ENCODE results near the gene ASPSCR1. TPM values are rescaled to one million over a fixed set of nuclear protein-coding genes. Genes with fewer than 3 reads are reported as not detected.
A peak's percentile ranks its signal among the peaks of the same experiment; 100 is the strongest.

The ASPSCR1 gene
- total RNA-seq, 1 donor = 28.0 TPM

DNA sequence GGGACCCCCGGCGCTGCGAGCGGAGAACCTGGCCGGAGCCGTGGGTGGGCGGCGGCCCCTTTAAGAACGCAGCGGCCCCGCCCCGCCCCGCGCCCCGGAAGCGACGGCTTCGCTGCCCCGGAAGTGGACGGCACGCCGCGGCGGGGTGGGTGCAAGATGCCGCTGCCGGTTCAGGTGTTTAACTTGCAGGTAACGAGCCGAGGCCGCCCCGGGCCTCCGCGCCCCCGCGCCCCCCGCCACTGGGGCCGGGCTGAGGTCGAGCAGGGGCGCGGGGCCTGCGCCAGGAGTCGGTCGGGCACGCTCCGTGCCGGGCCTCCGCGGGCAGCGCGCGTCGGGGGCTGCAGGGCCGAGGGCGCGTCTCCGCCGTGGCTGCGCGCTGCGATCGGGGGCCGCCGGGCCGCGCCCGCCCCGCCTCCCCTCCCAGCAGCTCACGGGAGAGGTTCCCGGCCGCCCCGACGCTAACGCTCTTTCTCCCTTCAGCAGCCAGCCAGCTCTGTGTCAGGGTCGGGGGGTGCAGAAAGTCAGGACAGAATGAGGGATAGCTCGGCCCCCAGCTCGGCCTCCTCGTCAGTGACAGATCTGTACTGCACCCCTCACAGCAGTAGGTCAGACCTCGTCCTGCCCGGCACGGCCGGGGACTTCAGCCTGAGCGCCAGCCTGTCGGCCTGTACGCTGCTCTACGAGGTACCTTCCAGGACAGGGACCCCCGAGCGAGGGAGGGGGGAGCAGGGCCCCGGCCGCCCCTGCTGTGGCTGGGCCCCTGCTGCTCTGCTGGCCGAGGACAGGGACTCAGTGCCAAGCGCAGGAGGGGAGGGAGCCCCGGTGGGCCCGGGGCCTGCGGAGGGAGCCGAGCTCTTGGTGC, 74.6 kb downstream of the ASPSCR1 start, which contains the start of the genes GPS1 and RFNG:
Gene GPS1 (plus strand): TSS at position 123 of the 862 bp plus-strand sequence. CDS start 34 bp downstream, at position 157.
Gene RFNG (minus strand): TSS at position 36 of the 862 bp plus-strand sequence. CDS start 45 bp downstream, outside the sequence.
- peak; percentile 38 to 61 (median 59) for DNase-seq (ENCODE audit: low read depth in 2 of 3, low spot score in 2 of 3)

DNA sequence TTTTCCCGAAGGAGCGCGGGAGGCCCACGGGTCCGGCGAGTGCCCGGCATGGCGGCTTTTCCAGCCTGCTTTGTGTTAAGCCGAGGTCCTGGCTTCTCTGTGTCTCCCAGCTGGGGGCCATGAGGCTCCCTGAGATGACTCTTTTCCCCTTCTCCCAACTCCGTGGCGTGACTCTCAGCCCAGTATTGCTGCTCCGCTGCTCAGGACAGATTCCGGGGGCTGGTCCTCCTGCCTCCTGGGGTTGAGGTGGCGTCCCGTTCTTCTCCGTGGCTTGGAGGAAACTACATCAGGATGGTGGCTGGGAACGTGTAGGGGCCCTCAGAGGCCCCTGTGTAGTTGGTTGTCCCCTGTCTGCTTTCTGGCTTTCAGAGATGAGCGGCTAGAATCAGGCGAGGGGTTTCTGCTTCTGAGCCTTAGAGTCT, 75.2 kb downstream of the ASPSCR1 start:
- no peak for DNase-seq (ENCODE audit: low read depth in 2 of 3, low spot score in 2 of 3)

DNA sequence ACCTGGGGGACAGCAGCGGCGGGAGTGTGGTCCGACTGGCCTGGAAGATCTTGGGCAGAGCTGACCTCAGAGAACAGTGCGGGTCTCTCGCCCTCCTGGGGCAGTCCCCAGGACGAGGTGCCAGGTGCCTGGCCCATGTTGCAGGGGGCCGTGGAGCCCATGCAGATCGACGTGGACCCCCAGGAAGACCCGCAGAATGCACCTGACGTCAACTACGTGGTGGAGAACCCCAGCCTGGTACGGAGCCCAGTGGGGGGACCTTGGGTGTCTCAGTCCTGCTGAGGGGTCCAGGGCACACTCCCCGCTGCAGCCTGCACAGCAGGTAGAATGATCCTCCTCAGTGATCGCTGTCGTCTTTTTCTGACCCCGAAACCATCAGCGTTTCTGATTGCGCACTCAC, 75.7 kb downstream of the ASPSCR1 start:
- no peak for DNase-seq (ENCODE audit: low read depth in 2 of 3, low spot score in 2 of 3)

DNA sequence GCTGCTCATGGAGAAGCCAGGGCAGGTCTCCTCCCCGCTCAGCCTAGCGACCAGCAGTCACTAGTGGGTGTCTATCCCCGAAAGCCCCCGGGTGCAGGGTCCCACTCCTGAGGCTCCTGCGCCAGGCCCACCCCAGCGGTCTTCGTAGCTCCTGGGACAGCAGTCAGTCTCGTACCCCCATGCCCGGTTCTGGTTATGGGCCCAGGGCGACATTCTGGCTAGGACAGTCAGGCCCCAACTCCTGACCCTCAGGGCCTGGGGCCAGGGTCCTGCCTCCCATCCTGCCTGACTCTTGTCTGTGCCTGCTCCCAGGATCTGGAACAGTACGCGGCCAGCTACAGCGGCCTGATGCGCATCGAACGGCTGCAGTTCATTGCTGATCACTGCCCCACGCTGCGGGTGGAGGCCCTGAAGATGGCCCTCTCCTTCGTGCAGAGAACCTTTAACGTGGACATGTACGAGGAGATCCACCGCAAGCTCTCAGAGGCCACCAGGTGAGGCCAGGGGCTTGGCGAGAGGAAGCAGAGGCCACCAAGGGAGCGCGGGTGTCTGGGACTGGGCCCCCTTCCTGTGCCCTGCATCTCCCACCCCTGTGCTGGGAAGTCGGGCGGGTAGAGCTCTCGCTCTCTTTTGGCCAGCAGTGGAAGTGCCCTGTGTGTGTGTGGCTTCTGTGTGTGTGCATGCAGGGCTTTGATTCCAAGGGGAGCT, 76.3 kb downstream of the ASPSCR1 start:
- no peak for DNase-seq (ENCODE audit: low read depth in 2 of 3, low spot score in 2 of 3)

DNA sequence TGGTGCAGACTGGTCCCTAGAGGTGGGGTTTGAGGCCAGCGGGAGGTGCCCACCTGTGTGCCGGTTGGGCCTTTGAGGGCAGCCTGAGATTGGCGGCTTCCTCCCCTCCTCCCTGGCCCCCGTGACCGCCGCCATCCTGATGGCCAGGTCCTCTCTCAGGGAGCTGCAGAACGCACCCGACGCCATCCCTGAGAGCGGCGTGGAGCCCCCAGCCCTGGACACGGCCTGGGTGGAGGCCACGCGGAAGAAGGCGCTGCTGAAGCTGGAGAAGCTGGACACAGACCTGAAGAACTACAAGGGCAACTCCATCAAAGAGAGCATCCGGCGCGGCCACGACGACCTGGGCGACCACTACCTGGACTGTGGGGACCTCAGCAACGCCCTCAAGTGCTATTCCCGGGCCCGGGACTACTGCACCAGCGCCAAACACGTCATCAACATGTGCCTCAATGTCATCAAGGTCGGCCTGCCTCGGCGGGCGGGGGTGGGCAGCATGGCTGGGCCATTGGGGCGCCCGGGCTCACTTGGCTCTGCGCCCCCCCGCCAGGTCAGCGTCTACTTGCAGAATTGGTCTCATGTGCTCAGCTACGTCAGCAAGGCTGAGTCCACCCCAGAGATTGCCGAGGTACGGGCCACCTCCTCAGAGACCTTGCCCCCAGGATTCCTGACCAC, 77.1 kb downstream of the ASPSCR1 start:
- DNase-seq (ENCODE audit: low read depth in 2 of 3, low spot score in 2 of 3) = no peak

DNA sequence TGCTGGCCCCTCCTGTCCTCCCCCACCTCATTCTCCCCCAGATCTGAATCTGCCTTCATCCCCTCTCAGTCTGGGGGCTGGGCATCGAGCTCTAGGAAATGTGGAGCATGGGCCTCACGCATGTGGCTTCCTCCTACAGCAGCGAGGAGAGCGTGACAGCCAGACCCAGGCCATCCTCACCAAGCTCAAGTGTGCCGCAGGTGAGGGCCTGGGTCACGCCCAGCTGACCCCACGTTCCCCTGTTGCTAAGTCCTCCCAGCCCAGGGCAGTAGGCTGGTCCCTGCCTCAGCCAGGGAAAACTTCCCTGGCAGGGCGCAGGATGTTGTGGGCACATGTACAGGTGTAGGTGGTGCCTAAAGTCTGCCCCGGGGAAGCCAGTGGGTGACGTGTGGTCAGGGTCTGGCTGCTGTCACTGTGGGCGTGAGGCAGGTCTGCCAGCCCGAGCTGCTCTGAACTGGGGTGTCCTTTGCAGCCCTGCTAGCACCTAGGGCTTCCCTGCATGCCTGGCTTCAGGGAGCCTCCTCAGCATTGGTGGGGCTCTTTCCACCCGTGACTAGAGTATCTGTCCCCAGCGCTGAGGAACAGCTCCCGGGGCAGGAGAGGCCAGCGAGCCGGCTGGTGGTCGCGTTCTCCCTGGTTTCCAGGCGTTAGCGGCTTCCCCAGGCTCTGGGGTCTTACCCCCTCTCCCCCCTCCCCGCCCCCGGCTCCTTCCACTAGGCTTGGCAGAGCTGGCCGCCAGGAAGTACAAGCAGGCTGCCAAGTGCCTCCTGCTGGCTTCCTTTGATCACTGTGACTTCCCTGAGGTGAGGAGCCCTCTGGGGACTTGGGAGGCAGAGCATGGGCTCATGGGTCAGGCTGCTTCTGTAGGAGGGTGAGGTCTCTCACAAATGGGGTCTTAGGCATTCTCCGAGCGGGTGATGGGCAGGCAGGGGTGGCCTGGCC, 77.9 kb downstream of the ASPSCR1 start:
- DNase-seq (ENCODE audit: low read depth in 2 of 3, low spot score in 2 of 3) = no peak

DNA sequence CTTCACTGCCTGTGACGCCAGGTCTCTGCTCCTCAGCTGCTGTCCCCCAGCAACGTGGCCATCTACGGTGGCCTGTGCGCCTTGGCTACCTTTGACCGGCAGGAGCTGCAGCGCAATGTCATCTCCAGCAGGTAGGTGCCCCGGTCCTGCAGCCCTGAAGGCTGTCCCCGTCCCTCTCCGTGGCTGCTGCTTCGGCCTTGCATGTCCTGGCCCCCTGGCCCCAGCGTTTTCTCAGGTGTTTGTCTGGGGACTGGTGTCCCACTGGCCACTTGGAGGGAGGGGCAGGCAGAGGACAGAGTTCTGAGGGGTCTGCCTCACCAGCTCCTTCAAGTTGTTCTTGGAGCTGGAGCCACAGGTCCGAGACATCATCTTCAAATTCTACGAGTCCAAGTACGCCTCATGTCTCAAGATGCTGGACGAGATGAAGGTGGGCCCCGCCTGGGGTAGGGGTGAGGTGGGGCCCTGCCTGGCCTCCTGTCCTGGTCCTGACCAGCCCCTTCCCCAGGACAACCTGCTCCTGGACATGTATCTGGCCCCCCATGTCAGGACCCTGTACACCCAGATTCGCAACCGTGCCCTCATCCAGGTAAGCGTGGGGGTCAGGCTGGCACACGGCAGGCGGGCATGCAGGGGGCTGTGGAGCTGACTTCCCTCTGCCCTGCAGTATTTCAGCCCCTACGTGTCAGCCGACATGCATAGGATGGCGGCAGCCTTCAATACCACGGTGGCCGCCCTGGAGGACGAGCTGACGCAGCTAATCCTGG, 78.7 kb downstream of the ASPSCR1 start:
- DNase-seq (ENCODE audit: low read depth in 2 of 3, low spot score in 2 of 3) = no peak

DNA sequence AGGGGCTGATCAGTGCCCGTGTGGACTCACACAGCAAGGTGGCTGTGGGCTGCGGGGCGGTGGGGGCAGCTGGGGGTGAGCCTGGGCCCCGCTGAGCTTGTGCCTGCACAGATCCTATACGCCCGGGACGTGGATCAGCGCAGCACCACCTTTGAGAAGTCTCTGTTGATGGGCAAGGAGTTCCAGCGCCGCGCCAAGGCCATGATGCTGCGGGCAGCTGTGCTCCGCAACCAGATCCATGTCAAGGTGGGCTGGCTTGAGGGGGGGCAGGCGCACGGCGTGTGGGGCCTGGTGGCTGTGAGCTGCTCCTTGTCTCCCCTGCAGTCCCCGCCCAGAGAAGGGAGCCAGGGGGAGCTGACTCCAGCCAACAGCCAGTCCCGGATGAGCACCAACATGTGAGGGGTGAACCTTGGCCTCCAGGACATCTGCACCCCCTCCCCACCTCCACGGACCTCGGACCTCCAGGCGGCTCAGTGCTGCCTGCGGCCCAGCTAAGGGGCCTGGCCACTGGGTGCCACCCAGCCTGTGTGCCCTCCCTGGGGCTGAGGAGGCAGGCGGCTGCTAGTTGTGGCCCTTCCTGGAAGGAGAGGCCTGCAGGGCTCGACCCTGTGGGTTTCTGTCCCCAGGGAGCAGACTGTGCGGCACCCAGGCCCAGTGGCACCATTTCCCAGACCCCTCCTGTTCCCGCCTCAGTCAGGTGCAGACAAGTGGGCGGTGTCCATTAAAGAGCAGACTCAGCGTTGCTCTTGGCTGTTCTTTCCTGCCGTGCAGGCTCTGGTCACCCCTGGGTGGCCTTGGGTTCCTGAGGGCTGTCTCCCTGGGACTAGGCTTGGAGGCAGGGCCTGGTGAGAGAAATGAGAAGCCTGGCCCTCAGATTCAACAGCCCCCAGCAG, 79.5 kb downstream of the ASPSCR1 start:
- no peak for DNase-seq (ENCODE audit: low read depth in 2 of 3, low spot score in 2 of 3)

DNA sequence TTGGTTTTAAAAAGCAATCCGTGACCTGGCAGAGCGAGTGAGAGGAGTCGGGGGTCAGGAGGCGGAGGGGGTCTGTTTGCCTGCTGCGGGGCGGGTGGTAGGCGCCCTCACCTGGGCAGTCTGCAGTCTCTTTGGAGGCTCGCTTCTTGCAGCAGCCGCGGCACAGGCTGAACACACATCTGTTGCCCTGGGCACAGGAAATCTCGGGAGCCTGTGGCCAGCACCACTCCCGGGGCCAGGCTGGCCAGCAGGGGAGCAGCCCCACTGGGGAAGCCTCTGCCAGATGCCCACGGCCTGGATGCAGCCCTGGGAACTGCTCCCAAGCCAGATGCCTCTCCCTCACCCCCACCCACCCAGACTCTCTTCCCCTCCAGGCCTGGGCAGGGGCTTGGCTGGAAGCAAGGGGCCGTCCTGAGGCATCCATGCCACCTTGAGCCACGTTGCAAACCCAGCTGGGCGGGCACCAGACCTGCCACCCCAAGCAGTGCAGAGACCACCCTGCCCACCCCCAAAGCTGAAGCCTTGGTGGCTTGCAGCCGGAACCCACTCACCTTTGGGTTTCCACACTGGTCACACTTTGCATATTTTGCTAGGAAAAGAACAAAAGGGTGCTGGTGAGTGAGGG, 80.9 kb downstream of the ASPSCR1 start:
- no peak for DNase-seq (ENCODE audit: low read depth in 2 of 3, low spot score in 2 of 3)

DNA sequence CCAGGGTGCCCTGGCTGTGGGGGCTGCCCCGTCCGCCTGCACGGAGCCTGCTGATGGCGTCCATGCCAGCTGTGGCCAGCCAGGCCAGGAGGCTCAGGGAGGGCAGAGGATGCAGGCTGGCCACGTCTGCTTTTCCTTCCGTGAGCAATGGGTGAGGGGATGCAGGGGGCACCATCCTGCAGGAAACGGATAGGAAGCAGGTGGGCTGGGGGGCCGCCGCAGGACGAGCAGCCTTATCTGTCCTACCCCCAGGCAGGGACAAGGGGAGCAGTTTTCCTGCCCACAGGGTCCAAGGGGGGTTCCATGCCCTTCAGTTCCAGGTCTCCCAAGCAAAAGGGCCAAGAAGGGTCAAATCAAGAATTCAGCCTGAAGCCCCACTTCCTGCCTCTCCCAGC, 81.4 kb downstream of the ASPSCR1 start:
- no peak for DNase-seq (ENCODE audit: low read depth in 2 of 3, low spot score in 2 of 3)

DNA sequence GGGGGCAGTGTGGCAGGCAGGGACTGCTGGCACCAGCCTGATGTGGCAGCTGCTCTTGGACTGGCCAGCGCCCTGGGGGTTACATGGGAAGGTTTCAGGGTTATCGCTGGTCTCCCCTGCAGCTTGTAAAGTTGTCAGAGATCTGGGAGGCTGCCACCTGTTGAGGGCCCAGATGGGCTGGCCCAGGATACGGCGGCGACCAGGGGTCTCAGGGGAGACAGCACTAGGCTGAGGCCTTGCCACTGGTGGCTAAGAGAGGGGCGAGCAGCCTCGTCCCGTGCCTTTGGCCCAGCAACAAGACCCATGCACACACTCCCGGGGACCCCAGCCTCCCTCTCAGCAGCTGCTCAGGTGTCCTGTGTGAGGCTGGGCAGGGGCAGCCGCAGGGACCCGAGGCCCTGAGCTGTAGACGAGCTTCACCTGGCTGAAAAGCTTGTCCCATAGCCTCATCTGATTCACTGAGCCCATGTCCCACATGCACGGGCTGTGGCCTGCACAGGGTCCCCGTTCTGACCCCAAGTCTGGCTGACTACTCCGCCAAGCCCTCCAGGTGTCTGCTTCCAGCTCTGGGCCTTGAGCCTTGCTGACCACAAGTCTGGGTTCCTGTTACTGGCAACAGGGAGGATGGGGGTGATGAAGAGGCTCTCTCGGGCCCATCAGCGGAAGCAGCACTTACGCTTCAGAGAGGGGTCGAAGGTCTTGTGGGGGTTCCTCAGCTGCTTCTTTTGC, 82.0 kb downstream of the ASPSCR1 start:
- DNase-seq (ENCODE audit: low read depth in 2 of 3, low spot score in 2 of 3) = no peak

DNA sequence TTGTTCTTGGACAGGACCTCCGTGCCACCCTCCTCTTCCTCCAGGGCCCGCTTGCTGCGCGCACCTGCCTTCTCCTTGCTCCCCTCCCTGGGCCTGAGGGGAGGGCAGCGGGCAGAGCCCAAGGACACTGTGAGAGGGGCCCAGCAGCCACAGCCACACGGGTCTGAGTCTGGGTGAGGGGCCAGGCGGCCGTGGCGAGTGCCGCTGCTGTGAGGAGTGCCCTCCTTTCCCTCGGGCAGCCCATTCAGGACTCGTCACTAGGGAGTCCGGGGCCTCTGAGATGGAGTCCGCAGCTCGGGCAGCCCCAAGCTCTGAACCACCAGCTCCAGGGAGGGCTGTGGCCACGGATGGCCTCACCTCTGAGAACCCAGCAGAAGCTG, 82.6 kb downstream of the ASPSCR1 start:
- DNase-seq (ENCODE audit: low read depth in 2 of 3, low spot score in 2 of 3) = no peak

DNA sequence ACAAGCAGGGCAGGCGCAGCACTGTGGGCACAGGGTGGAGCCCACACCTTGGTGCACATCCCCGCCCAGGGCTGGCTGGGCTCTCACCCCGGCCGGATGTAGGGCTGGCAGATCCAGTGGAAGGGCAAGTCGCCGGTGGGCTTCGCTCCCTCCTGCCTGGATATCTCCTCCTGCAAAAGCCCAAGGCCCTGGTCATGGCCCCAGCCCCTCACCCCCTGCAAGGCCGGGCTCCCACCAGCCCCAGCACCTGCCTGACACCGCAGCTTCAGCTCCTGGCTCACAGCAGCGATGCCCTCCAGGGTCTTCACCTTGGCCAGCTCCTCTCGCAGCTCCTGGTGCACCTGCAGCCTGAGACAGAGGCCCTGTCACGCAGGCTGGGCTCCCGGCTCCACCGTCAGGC, 83.2 kb downstream of the ASPSCR1 start:
- no peak for DNase-seq (ENCODE audit: low read depth in 2 of 3, low spot score in 2 of 3)

DNA sequence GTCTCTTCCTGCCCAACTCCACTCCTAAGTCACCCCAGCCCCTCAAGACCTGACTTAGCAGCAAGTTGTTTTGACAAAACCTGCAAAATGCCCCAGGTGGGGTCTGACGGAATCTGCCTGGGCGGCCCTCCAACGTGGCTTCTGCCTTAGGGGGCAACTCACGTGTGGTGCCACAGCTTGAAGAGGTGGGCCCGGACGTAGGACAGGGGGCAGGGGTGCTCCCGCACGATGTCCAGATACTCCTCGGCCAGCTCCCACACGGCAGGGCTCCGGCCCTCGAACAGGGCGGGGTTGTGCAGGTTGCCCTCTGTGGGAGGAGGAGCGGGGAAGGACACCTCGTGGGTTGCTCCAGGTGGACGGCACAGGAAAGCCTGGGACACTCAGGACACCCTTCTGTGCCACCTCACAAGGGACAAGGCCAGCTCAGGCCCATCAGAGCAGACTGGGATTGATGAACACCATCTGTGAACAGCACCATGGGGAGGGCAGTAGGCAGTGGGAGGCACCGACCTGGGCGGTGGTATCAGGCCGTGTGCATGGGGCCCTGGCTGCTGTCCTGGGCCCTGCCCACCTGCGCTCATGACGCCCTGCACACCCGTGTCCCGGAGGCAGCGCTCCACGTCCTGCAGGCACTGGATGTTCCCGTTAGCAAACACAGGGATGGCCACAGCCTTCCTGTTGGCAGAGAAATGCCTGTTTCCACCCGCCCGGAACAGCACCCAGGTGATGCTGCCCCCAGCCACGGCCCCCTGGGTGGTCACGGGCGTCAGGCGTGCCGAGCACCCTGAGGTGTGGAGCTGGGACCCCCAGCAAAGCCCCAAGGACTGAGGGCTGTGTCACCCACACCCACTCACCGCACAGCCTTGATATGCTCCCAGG, 83.9 kb downstream of the ASPSCR1 start:
- no peak for DNase-seq (ENCODE audit: low read depth in 2 of 3, low spot score in 2 of 3)

DNA sequence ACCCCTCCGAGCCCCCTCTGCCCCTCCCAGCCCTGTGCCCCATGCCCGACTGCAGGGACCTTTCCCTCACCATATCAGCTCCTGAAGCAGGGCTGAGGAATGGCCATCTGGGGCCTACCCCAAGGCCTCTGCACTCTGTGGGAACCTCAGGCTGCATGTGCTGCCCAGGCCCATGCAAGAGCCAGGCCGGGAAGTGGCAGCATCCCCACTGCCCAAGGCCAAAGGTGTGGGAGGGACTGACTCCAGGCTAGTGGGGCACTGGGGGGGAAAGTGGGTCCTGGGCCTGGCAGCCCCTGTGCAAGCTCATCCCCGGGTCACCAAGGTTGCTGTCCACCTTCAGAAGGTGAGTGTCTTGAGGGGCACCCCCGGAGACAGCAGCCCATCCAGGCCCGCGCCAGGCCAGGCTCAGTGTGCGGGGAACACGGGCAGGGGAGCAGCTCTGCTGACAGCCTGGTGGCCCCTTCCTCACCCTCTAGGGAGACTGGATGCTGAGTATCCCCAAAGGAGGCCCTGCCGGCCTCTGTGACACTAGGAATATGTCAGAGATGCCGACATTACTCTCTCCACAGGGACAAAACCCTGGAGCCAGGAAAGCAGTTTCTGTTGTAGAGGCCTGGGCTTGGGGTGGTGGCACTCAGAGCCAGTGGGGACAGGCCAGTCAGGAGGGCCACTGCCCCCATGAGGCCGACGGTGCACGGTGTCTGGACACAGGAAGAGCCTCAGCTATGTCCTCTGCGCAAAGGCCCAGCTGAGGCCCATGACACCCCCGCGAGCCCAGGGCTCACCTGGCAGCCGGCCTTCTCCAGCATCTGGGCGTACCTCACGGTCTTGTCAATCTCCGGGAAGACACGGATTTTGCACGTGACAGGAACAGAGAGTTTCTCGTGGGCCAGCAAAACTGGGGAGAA, 84.9 kb downstream of the ASPSCR1 start:
- DNase-seq (ENCODE audit: low read depth in 2 of 3, low spot score in 2 of 3) = no peak

Measured in hematopoietic multipotent progenitor cell (in vitro differentiated cells).